HG02588 (cell line): Measurements from ENCODE around the gene ZNF592.
"Not testable (repeated sequence)": the region's sequence is repeated elsewhere in the genome, so short reads cannot be mapped to it uniquely, and the experiment has no call there.

Experiments
- ATAC-seq: cut with Tn5 transposase; IDR thresholded peaks from one replicate; pipeline ENCODE4 v1.9.1; 2021; ENCODE audit warnings: mild to moderate bottlenecking, moderate library complexity; ENCODE audit not compliant: unreplicated experiment

Gene ZNF592

DNA sequence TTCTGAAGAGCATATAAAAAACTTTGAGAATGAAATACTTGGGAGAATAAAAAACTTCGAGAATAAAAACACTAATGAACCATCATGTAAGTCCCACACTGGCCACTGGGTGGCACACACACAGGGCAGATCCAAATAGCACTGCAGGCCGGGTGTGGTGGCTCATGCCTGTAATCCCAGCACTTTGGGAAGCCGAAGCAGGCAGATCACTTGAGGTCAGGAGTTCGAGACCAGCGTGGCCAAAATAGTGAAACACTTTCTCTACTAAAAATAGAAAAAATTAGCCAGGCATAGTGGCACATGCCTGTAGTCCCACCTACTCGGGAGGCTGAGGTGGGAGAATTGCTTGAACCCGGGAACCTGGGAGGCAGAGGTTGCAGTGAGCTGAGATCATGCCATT is 97.2 kb downstream of the ZNF592 start:
- not testable (repeated sequence) for ATAC-seq

DNA sequence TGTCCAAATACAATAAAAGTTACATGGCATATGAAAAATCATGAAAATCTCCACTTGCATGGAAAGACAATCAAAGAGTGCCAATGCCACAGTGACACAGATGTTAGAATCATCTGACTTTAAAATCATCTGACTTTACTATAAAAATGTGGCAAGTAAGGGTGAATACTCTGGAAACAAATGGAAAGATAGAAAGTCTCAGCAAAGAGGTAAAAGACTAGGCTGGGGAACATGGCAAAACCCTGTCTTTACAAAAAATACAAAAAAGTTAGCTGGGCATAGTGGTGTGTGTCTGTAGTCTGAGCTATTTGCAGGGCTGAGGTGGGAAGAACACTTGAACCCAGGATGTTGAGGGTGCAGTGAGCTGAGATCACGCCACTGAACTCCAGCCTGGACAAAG is 97.9 kb downstream of the ZNF592 start:
- no peak for ATAC-seq

DNA sequence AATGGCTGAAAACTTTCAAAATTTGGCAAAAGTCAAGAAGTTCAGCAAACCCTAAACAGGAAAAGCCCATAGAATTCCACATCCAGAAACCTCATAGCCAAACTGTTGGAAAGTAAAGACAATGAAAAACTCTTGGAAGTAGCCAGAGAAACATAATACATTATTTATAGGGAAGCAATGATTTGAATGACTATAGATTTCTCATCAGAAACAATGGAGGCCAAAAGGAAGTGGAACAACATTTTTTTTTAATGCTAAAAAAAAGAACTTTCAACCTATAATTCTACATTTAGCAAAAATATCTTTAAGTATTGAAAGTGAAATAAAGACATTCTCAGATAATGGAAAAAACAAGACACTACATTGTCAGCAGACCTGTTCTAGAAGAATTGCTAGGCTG is 99.0 kb downstream of the ZNF592 start:
- ATAC-seq, result no peak

DNA sequence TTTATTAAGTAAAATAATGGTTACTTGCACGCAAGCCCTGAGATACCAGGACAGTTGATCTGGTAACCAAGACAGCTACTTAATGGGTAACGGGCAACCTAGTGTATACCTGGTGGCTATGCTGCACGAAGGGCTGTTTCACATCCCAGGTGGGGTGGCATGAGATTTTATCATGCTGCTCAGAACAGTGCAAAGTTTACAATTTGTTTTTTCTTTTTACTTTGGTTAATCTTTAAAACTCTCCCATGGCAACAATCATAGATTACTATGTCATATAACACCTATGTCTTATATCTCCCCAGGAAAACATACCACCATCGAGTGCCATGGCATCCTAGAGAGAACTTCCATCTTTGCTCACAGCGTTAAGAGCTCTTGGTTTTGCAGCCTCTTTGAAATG is 103.8 kb downstream of the ZNF592 start:
- no peak for ATAC-seq

DNA sequence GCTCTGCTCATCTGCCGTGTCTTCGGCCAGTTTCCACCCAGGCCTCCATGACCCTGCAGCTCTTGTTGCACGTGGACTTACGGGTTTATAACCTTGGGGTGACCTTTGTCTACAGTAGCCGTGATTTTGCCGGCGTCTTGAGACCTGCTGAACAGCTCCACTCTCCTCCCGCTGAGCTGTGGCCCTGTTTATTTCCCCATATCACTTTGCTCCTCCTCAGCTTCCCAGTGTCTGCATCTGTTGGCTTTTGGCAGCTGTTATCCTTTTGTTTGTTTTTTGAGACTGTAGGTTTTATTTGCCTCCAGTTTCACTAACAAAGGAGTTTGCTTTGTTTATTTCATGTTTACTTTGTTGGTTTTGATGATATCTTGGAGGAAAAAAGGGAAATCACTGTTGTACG is 106.7 kb downstream of the ZNF592 start:
- no peak for ATAC-seq

DNA sequence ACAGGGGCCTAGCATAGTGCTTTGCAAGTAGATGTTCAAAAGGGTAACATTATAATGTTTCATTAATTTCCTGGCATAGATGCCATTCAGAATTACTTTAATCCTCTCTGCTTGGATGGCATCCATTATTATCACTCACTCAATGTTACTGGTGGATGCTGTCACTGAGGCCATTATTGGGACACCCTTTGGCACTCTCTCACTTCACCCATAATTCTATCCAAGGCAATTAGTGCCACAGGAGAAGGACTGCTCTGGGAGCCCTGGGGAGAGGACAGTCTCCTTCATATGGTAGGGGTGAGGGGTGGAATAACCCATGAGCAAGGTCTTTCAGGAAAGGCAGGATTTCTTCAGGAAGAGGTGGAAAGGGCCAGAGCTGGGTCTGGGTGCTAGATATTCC is 107.4 kb downstream of the ZNF592 start:
- no peak for ATAC-seq
